Measurements from ENCODE around the gene STPG4.

The STPG4 gene

DNA sequence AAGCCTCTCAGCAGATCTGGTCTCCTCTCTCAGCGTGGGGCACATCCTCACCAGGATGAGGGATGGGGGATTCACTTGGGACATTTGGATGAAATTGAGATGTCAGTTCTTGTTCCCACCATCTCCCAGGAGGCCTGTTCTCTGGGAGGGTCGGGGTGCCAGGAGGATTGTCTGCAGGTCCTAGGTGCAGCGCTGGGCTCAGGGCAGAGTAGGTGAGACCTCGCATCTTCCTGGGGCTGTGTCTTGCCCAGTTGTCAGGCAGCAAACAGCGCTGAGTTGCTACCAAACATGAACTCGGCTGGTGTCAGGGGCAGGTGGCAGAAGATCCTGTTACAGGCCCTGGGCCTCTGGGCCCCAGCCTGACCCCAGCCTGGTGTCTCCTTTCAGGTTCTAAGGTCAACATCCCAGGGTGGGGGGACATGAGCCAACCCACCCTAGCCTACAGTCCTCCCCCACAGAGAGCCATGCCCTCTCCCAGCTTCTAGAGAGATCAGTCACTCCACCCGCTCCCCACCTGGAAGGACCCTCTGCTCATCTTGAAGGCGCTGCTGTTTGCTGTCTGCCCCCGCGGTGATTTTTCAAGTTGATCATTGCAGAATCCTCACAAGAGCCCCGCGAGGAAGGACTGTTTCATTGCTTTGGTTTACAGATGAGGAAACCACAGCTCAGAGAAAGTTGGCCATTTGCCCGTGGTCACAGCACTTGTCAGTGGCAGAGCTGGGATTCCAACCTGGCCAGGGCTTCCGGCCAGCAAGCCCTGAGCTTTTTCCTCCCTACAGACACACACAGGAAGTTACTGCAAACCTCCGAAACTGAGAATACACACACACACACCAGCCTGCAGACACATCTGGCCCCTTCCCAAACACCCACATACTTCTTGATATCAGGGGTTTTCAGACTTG is 83.9 kb downstream of the STPG4 start:
- DNase-seq (ENCODE audit: low read depth, low spot score) = no peak
- no peak overlapping the region for H3K4me3 ChIP-seq (ENCODE audit: low read depth, low read length)
- ChIA-PET CTCF (interaction anchor here (4.5 kb wide), 1 partner anchor 251 kb away, joined by 23 read pairs; no protein-coding TSS in a partner anchor), POLR2A (interaction anchor here (0.7 to 1.4 kb wide), 4 partner anchors 15 to 91 kb away, joined by 3 to 6 read pairs (median 4); no protein-coding TSS in a partner anchor)
- TF ChIP-seq, protein P1, sequence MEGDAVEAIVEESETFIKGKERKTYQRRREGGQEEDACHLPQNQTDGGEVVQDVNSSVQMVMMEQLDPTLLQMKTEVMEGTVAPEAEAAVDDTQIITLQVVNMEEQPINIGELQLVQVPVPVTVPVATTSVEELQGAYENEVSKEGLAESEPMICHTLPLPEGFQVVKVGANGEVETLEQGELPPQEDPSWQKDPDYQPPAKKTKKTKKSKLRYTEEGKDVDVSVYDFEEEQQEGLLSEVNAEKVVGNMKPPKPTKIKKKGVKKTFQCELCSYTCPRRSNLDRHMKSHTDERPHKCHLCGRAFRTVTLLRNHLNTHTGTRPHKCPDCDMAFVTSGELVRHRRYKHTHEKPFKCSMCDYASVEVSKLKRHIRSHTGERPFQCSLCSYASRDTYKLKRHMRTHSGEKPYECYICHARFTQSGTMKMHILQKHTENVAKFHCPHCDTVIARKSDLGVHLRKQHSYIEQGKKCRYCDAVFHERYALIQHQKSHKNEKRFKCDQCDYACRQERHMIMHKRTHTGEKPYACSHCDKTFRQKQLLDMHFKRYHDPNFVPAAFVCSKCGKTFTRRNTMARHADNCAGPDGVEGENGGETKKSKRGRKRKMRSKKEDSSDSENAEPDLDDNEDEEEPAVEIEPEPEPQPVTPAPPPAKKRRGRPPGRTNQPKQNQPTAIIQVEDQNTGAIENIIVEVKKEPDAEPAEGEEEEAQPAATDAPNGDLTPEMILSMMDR (IDR thresholded peaks at IDR 0.05; ENCODE audit: insufficient read depth, low read length, missing control alignments) = no peak

DNA sequence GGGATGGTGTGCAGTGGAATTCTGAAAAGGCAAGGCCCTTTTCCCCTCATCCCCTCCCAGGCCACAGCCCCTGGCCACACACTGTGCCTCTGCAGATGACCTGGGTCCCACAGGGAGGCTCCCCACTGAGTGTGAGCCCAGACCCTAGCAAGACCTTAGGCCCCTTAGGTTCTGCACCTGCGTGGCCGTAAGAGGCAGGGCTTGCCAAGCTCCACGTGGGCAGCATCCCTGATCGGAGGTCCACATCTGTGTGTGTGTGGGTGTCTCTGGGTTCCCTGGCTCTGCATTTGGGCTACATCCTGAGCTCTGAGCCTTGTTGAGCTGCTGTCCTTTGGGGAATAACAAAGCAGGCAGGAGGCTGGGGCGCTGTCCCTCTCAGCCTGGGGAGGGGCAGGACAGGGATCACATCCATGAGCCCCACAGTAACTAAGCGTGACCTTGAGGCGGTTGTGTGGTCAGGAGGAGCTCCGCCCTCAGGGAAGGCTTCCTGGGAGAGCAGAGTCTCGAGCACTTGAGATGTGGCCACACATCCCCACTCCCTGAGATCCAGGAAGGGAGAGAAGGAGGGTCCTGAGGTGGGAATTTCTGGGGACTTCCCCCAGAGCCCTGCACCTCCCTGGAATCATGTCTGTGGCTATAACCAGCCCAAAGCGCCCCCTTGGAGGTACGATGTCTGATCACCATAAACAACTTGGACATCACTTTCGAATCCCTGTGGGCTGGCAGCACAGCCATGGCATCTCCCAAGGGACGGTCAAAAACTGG is 84.8 kb downstream of the STPG4 start:
- POLR2A ChIA-PET = interaction anchor here (1.1 kb wide), 1 partner anchor 27 kb away, joined by 4 read pairs; no protein-coding TSS in a partner anchor
- H3K4me3 ChIP-seq (ENCODE audit: low read depth, low read length) = no peak overlapping the region

DNA sequence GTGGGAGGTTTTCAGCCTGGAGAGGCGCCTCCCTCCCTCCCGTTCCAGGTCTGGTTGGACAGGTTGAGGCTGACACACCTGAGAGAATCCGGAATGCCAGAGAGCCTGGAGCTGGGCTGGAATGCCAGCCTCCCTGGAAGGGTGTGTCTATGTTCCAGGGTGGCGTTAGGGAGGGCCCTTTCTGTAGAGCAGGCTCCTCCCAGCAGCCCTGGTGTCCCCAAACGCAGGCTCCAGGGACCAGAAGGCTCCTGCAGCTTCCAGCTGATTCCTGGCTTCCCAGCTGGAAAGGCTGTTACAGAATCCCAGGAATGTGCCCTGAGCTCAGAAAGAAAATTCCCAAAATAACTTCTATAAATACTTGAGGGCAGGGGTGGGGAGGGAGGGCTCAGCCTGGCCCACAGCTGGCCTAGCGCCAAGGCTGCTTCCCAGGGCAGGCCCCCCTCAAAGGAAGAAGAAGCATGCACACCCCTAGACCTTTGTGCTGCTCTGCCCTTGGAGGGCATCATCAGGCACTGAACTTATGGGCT is 85.4 kb downstream of the STPG4 start:
- no peak for DNase-seq (ENCODE audit: low read depth, low spot score)

More for the DNA sequence above, 84.8 kb downstream of the STPG4 start:
- no peak for DNase-seq (ENCODE audit: low read depth, low spot score)
- TF ChIP-seq, protein P1 (IDR thresholded peaks at IDR 0.05; ENCODE audit: insufficient read depth, low read length, missing control alignments) = no peak
- CTCF ChIA-PET = interaction anchor here (1.1 to 4.5 kb wide), 3 partner anchors 102 to 252 kb away, joined by 3 to 23 read pairs (median 4); no protein-coding TSS in a partner anchor

DNA sequence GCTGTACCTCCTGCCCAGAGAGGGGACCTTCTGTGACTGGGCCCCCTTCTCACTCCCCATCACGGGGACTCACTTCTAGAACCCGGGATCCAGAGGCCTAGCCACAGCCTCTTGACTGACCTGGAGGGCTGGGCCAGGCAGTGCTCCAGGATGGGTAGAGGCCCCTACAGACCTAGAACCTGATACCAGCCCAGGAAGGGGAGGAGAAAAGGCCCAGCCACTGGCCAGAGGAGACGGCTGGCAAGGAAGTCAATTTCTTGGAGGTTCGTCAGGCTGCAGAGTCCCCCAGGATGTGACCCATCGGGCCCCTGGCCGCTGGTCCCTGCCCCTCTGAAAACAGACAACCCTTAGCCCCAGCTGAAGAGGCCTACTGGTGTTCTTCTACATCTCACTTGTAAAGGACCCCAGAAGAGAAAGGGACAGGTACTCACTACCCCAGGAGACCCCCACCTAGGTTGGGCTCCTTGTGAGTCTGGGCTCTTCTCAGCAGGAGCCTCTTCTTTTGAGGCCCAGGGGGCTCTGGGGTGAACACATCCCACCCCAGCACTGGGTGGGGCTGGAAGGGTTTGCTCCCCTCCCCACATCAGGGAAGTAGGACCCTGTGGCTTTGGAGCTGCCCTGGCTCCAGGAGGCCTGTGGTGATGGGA is 86.0 kb downstream of the STPG4 start:
- no peak for DNase-seq (ENCODE audit: low read depth, low spot score)
- ChIA-PET CTCF (interaction anchor here (1.1 to 4.5 kb wide), 3 partner anchors 103 to 254 kb away, joined by 3 to 23 read pairs (median 4); no protein-coding TSS in a partner anchor), POLR2A (interaction anchor here (1.2 to 1.3 kb wide), 2 partner anchors 12 to 53 kb away, joined by 3 to 6 read pairs; no protein-coding TSS in a partner anchor)
- TF ChIP-seq, protein P1 (IDR thresholded peaks at IDR 0.05; ENCODE audit: insufficient read depth, low read length, missing control alignments) = no peak
- no peak overlapping the region for H3K4me3 ChIP-seq (ENCODE audit: low read depth, low read length)

More for the DNA sequence above, 85.4 kb downstream of the STPG4 start:
- POLR2A ChIA-PET = interaction anchor here (1.1 to 1.2 kb wide), 2 partner anchors 13 to 26 kb away, joined by 4 to 6 read pairs; no protein-coding TSS in a partner anchor
- CTCF ChIA-PET = interaction anchor here (1.1 to 4.5 kb wide), 3 partner anchors 103 to 253 kb away, joined by 3 to 23 read pairs (median 4); no protein-coding TSS in a partner anchor
- H3K4me3 ChIP-seq (ENCODE audit: low read depth, low read length) = no peak overlapping the region
- TF ChIP-seq, protein P1 (IDR thresholded peaks at IDR 0.05; ENCODE audit: insufficient read depth, low read length, missing control alignments) = no peak

DNA sequence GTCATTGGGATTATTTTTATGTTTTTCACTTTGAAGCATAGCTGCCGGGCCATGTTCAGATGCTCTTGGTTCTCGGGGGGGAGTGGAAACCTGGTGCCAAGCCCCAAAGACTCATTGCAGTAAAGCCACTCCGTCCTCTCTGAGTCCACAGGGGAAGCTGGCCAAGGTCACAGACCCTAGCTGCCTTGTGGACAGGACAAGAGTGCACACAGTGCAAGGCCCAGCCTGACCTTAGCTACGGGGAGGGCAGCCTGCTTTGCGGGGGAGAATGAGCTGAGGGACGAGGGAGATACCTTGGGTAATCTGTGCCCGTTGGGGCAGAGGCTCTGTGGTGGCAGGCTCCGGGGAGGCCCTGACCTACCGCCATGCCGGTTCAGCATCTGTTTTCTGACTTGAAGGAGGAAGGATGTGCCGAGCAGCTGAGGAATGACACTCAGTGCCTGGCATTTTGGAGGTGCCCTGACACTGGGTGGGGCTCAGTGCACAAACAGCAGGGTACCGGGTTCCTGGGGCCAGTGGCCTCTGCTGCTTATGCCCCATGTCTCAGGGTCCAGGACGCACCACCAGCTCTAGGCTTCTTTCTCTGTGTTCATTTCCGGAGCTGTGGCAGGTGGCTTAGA is 87.2 kb downstream of the STPG4 start:
- CTCF ChIA-PET = interaction anchor here (2.8 kb wide), 1 partner anchor 255 kb away, joined by 14 read pairs; no protein-coding TSS in a partner anchor

More for the DNA sequence above, 87.2 kb downstream of the STPG4 start:
- DNase-seq (ENCODE audit: low read depth, low spot score) = no peak
- POLR2A ChIA-PET = interaction anchor here (1.3 kb wide), 1 partner anchor 52 kb away, joined by 3 read pairs; no protein-coding TSS in a partner anchor
- TF ChIP-seq, protein P1 (IDR thresholded peaks at IDR 0.05; ENCODE audit: insufficient read depth, low read length, missing control alignments) = no peak
- no peak overlapping the region for H3K4me3 ChIP-seq (ENCODE audit: low read depth, low read length)

Measured in AG04449 (cell line).